AG04449 (cell line): ENCODE data around the gene C3orf22.

Experiments
- CTCF ChIA-PET: fragments of 350-600 bp; formaldehyde crosslinking; extraction: SDS; loops from one replicate; lab custom pipeline; 2021; ENCODE audit warnings: antibody characterized with exemption; lab: Yijun Ruan, JAX
- POLR2A ChIA-PET: fragments of 400-600, 350-600 bp; formaldehyde crosslinking; extraction: SDS; loops from one replicate; lab custom pipeline; 2020; ENCODE audit warnings: antibody characterized with exemption, inconsistent platforms; lab: Yijun Ruan, JAX
- DNase-seq: peaks from one replicate; pipeline ENCODE4 v3.0.0-alpha.2; 2010; ENCODE audit warnings: low read depth, low spot score
- H3K4me3 ChIP-seq: 2 replicates; pipeline ENCODE4 v1.5.1; 2011; ENCODE audit warnings: low read depth, mild to moderate bottlenecking, control low read depth, low read length
- TF ChIP-seq, protein P1 (sequence below): IDR thresholded peaks from one replicate; pipeline ENCODE4 v1.5.1; 2011; ENCODE audit warnings: mild to moderate bottlenecking, moderate library complexity, low read length, control low read depth, inconsistent platforms; ENCODE audit not compliant: insufficient read depth; ENCODE audit errors: missing control alignments

Gene C3orf22

GRCh38 chr3:126557761-126558160 lies 971 bp downstream of the C3orf22 start:
- CTCF ChIA-PET, result no interaction called here
- POLR2A ChIA-PET, result no interaction called here
- TF ChIP-seq, protein P1, sequence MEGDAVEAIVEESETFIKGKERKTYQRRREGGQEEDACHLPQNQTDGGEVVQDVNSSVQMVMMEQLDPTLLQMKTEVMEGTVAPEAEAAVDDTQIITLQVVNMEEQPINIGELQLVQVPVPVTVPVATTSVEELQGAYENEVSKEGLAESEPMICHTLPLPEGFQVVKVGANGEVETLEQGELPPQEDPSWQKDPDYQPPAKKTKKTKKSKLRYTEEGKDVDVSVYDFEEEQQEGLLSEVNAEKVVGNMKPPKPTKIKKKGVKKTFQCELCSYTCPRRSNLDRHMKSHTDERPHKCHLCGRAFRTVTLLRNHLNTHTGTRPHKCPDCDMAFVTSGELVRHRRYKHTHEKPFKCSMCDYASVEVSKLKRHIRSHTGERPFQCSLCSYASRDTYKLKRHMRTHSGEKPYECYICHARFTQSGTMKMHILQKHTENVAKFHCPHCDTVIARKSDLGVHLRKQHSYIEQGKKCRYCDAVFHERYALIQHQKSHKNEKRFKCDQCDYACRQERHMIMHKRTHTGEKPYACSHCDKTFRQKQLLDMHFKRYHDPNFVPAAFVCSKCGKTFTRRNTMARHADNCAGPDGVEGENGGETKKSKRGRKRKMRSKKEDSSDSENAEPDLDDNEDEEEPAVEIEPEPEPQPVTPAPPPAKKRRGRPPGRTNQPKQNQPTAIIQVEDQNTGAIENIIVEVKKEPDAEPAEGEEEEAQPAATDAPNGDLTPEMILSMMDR, result no peak
- H3K4me3 ChIP-seq, result no peak overlapping the region
- no peak for DNase-seq

DNA sequence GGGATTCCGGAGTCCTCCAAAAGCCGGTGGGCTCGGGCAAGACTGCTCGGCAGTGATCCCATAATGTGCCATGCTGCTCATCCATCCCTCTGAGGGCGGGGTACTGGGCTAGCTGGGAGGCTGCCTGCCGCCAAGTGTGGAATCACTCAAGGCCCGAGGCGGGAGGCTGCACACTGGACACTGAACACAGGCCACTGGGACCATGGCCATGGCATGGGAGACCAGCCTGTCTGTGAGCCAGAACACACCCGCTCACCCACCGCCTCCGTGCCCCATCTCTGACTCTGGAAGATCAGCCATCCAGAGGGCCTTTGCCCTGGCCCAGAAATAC lies 1.4 kb downstream of the C3orf22 start:
- ChIA-PET POLR2A (no interaction called here), CTCF (no interaction called here)
- no peak overlapping the region for H3K4me3 ChIP-seq
- no peak for DNase-seq
- TF ChIP-seq, protein P1, result no peak

- TF ChIP-seq, protein P1, result no peak
- CTCF ChIA-PET, result no interaction called here
- H3K4me3 ChIP-seq, result no peak overlapping the region
- POLR2A ChIA-PET, result no interaction called here
- DNase-seq, result no peak
Observed at GRCh38 chr3:126556637-126557414, 1.9 kb downstream of the C3orf22 start.

DNA sequence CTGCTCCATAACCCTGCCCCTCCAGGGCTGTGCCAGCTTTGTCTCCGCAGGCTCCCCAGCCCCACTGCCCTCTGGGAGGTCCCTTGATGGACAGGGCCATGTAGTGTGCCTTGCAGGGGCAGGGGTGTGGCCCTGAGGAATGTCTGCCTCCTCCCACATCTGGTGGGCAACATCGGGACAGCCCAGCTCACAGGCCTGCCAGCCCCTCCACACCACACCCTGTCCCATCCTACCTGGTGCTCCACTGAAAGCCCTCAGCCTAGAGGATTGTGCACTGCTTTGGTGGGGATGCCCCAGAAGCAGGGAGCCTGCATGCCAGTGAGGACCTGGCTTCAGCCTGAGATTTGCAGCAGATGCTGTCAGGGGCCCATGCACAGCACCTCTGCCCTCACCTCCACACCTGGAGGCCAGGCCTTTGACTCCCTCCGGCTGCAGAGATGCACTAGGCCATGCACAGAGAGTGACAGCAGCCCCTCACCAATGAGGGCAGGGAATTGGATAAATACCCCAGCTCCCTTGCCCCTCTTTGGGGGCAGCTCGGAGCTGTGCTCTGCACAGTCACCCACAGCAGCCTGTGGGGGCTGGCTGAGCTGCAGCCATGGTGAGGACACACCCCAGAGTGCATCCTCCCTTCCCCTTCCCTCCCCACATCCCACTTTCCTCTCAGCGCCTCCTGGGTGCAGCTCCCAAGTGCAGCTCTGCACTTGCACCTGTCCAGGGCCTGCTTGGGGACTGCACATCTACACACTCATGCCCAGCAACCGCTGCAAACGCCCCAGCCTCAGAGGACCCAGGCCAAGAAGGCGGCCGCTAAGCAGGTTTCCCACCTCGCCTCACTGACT lies 2.7 kb downstream of the C3orf22 start:
- ChIA-PET POLR2A (interaction anchor here (0.6 kb wide), 1 partner anchor 1035 kb away, joined by 4 read pairs; no protein-coding TSS in a partner anchor), CTCF (no interaction called here)
- no peak overlapping the region for H3K4me3 ChIP-seq
- TF ChIP-seq, protein P1, result no peak
- no peak for DNase-seq

DNA sequence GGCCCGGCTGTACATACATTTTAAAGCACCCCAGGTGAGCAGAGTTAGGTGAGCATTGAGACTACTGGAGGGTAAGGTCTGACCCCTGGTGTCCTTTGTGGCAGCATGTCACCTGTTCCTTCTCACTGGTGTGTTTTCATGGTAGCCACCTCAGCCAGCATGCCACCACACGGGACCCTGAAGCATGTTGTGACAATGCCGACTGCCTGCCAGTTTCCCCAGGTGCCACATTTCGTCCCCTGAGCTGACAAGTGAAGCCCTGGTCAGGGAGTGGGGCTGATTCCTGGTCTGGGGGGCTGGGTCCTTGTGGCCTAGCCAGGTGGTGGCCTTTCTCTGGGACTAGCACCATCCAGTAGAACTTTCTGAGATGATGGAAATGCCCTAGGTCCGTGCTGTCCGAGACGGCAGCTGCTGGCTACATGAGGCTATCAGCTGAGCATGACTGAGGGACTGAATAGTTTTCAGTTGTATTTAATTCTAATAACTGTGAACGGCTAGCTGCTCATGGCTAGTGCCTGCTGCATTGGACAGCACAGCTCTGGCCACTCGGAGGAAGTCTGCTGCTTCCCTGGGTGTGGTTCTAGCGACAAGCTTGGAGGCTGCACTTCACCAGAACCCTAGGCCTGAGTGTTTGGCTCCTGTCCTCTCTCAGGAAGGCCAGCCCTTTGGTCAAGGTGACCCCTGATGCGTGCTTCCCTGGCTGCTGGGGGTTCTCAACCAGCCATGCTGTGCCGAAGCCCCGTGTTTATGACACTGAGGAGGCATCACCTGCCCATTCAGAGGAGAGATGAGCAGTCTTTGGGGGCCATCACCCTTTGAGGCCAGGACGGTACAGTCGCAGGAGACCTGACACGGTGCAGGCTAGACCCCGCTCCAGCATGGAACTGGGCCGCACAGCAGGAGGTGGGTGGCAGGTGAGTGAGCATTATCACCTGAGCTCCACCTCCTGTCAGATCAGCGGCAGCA lies 3.9 kb downstream of the C3orf22 start:
- TF ChIP-seq, protein P1, result no peak
- POLR2A ChIA-PET, result interaction anchor here (0.6 kb wide), 1 partner anchor 1036 kb away, joined by 4 read pairs; no protein-coding TSS in a partner anchor
- no peak overlapping the region for H3K4me3 ChIP-seq
- DNase-seq, result no peak
- CTCF ChIA-PET, result no interaction called here
